ENCODE results near the gene CXCL5. TPM values are rescaled to one million over a fixed set of nuclear protein-coding genes. Genes with fewer than 3 reads are reported as not detected.

CXCL5 gene
- total RNA-seq, 1 donor from 2014 or later: not detected

- Histone ChIP-seq H3K36me3 (no peaks in the 10 kb centered on the region), H3K9me3 (no peaks in the 10 kb centered on the region), H3K4me1 (no peaks in the 10 kb centered on the region), H3K4me3 (no peak overlapping the region), H3K27ac (no peak overlapping the region), H3K27me3 (no peaks in the 10 kb centered on the region)
- intact Hi-C loops (cut with DNase I): no loop called here
- TF ChIP-seq POLR2A (IDR thresholded peaks at IDR 0.05): no peak
- DNase-seq (ENCODE audit: extremely low spot score in 2 of 2): no peak
Measured at GRCh38 chr4:73976716-73977115, 21.8 kb downstream of the CXCL5 start.

- Histone ChIP-seq H3K27ac (no peak overlapping the region), H3K27me3 (no peaks in the 10 kb centered on the region), H3K4me1 (no peaks in the 10 kb centered on the region), H3K4me3 (no peak overlapping the region), H3K9me3 (no peaks in the 10 kb centered on the region), H3K36me3 (no peaks in the 10 kb centered on the region)
- DNase-seq (ENCODE audit: extremely low spot score in 2 of 2): no peak
- TF ChIP-seq POLR2AphosphoS5 (IDR thresholded peaks at IDR 0.05; ENCODE audit: insufficient read depth in 1 of 2, low read depth in 1 of 2) (no peak), POLR2A (IDR thresholded peaks at IDR 0.05) (no peak), CTCF (IDR thresholded peaks at IDR 0.05) (no peak)
- intact Hi-C loops (cut with DNase I): no loop called here
Measured at GRCh38 chr4:73976217-73976616, 22.3 kb downstream of the CXCL5 start.

DNA sequence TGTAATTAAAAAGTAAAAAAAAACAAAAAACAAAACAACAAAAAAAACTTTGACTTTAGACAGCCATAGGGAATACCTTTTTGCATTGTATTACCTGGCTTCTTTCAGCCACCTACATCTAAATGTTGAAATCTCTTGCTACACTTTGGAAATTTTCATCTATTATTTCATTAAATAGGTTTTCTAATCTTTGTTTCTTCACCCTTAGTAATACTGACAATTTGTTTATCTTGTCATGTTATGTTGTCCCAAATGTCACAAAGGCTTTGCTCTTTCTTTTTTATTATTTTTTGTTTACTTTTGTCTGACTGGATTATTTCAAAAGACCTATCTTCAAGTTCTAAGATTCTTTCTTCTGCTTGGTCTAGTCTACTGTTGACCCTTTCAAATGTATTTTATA, 24.1 kb downstream of the CXCL5 start:
- TF ChIP-seq CTCF (IDR thresholded peaks at IDR 0.05) (no peak), POLR2AphosphoS5 (IDR thresholded peaks at IDR 0.05; ENCODE audit: insufficient read depth in 1 of 2, low read depth in 1 of 2) (no peak), POLR2A (IDR thresholded peaks at IDR 0.05) (no peak)
- H3K36me3 ChIP-seq: no peaks in the 10 kb centered on the region
- H3K4me1 ChIP-seq: no peaks in the 10 kb centered on the region
- no peak for DNase-seq (ENCODE audit: extremely low spot score in 2 of 2)
- intact Hi-C loops (cut with DNase I): no loop called here
- no peaks in the 10 kb centered on the region for H3K9me3 ChIP-seq
- no peaks in the 10 kb centered on the region for H3K27me3 ChIP-seq
- no peak overlapping the region for H3K4me3 ChIP-seq
- H3K27ac ChIP-seq: no peak overlapping the region

- no peak for DNase-seq (ENCODE audit: extremely low spot score in 2 of 2)
- TF ChIP-seq POLR2A (IDR thresholded peaks at IDR 0.05) (no peak), CTCF (IDR thresholded peaks at IDR 0.05) (no peak), POLR2AphosphoS5 (IDR thresholded peaks at IDR 0.05; ENCODE audit: insufficient read depth in 1 of 2, low read depth in 1 of 2) (no peak)
- Histone ChIP-seq H3K27me3 (no peaks in the 10 kb centered on the region), H3K4me1 (no peaks in the 10 kb centered on the region), H3K9me3 (no peaks in the 10 kb centered on the region), H3K27ac (no peak overlapping the region), H3K4me3 (no peak overlapping the region), H3K36me3 (no peaks in the 10 kb centered on the region)
- intact Hi-C loops (cut with DNase I): no loop called here
Measured at GRCh38 chr4:73970945-73971344, 27.5 kb downstream of the CXCL5 start.

DNA sequence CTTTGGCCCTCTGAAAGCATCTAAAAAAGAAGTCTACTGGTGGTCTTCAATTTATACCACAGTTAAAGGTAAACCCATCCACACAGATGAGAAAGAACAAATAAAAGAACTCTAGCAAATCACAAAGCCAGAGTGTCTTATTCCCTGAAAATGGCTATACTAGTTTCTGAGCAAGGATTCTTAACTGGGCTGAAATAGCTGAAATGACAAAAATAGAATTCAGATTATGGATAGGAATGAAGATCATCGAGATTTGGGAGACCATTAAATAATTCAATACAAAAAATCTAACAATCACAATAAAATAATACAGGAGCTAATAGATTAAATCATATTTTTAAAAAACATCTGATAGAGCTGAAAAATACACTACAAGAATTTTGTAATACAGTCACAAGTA, 28.5 kb downstream of the CXCL5 start:
- Histone ChIP-seq H3K9me3 (no peaks in the 10 kb centered on the region), H3K27me3 (no peaks in the 10 kb centered on the region), H3K27ac (no peak overlapping the region), H3K36me3 (no peaks in the 10 kb centered on the region), H3K4me1 (no peaks in the 10 kb centered on the region), H3K4me3 (no peak overlapping the region)
- TF ChIP-seq POLR2A (IDR thresholded peaks at IDR 0.05): no peak
- no peak for TF ChIP-seq POLR2AphosphoS5 (IDR thresholded peaks at IDR 0.05; ENCODE audit: insufficient read depth in 1 of 2, low read depth in 1 of 2)
- no peak for TF ChIP-seq CTCF (IDR thresholded peaks at IDR 0.05)
- intact Hi-C loops (cut with DNase I): no loop called here
- DNase-seq (ENCODE audit: extremely low spot score in 2 of 2): no peak

DNA sequence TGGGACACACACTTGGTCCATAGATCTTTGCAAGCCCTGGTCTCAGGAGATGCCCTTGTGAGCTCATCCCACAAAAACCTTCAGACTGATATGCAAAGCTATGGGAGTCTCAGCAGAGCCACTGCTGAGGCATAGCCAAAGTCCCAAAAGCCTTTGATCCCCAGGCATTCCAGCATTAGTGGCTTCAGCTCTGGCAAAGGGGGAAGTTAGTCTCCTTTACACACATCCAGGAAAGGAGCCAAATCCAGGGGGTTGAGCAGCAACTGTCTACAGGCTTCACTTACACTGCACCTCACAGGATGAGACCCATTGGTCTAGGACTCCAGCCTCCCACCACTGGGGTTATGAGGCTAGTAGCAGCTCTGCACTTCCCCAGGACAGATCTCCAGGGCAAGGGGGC, 30.6 kb downstream of the CXCL5 start:
- DNase-seq (ENCODE audit: extremely low spot score in 2 of 2): no peak
- intact Hi-C loops (cut with DNase I): no loop called here
- H3K4me1 ChIP-seq: no peaks in the 10 kb centered on the region
- H3K27ac ChIP-seq: no peak overlapping the region
- no peaks in the 10 kb centered on the region for H3K27me3 ChIP-seq
- no peak overlapping the region for H3K4me3 ChIP-seq
- H3K36me3 ChIP-seq: no peaks in the 10 kb centered on the region
- H3K9me3 ChIP-seq: no peaks in the 10 kb centered on the region
- TF ChIP-seq CTCF (IDR thresholded peaks at IDR 0.05): no peak
- no peak for TF ChIP-seq POLR2AphosphoS5 (IDR thresholded peaks at IDR 0.05; ENCODE audit: insufficient read depth in 1 of 2, low read depth in 1 of 2)
- no peak for TF ChIP-seq POLR2A (IDR thresholded peaks at IDR 0.05)
